Parathyroid adenoma (tissue), 2 donors: ENCODE measurements around the gene POU6F2.

Source experiments
- H2AFZ ChIP-seq: fragments of 300-600 bp; sonication (generic); one replicate; pipeline ENCODE4 v1.7.0; 2017; ENCODE audit warnings: antibody characterized with exemption, mild to moderate bottlenecking
- H3K27ac ChIP-seq: fragments of 300-600 bp; sonication (generic); one replicate; pipeline ENCODE4 v1.7.0; 2017
- H3K27me3 ChIP-seq: fragments of 300-600 bp; sonication (generic); one replicate; pipeline ENCODE4 v1.7.0; 2017; ENCODE audit warnings: low read length; ENCODE audit not compliant: control insufficient read depth, insufficient read depth
- H3K36me3 ChIP-seq: fragments of 300-600 bp; sonication (generic); one replicate; pipeline ENCODE4 v1.7.0; 2017; ENCODE audit warnings: low read length; ENCODE audit not compliant: control insufficient read depth, insufficient read depth
- H3K4me1 ChIP-seq: fragments of 300-600 bp; sonication (generic); one replicate; pipeline ENCODE4 v1.7.0; 2017; ENCODE audit warnings: control low read depth
- H3K4me2 ChIP-seq: fragments of 300-600 bp; sonication (generic); one replicate; pipeline ENCODE4 v1.7.0; 2017; ENCODE audit warnings: low read length
- H3K4me3 ChIP-seq: fragments of 300-600 bp; sonication (generic); one replicate; pipeline ENCODE4 v1.7.0; 2017; ENCODE audit warnings: low read depth, low read length
- H3K79me2 ChIP-seq: fragments of 300-600 bp; sonication (generic); one replicate; pipeline ENCODE4 v1.7.0; 2017; ENCODE audit warnings: control low read depth
- H3K9ac ChIP-seq: fragments of 300-600 bp; sonication (generic); one replicate; pipeline ENCODE4 v1.7.0; 2017; ENCODE audit warnings: mild to moderate bottlenecking
- H3K9me3 ChIP-seq: fragments of 300-600 bp; sonication (generic); one replicate; pipeline ENCODE4 v1.7.0; 2017; ENCODE audit warnings: low read length; ENCODE audit not compliant: control insufficient read depth
- CTCF ChIP-seq: fragments of 300-600 bp; sonication (generic); IDR thresholded peaks from one replicate; pipeline ENCODE4 v1.7.0; 2017; ENCODE audit warnings: antibody characterized with exemption, mild to moderate bottlenecking
- donor health status: primary hyperparathyroidism.

The POU6F2 gene

GRCh38 chr7:39069031-39069430 lies 91.3 kb downstream of the POU6F2 start:
- no peak for TF ChIP-seq CTCF
- H3K27me3 ChIP-seq = no peaks in the 10 kb centered on the region
- H3K4me2 ChIP-seq = no peak overlapping the region
- H3K9me3 ChIP-seq = no peaks in the 10 kb centered on the region
- H3K79me2 ChIP-seq = no peaks in the 10 kb centered on the region
- H3K4me3 ChIP-seq = no peak overlapping the region
- H3K36me3 ChIP-seq = no peaks in the 10 kb centered on the region
- no peak overlapping the region for H3K27ac ChIP-seq
- H3K9ac ChIP-seq = no peak overlapping the region
- no peak overlapping the region for H2AFZ ChIP-seq
- no peaks in the 10 kb centered on the region for H3K4me1 ChIP-seq

- no peaks in the 10 kb centered on the region for H3K79me2 ChIP-seq
Measured at GRCh38 chr7:39069896-39070881, 92.5 kb downstream of the POU6F2 start.

GRCh38 chr7:39071116-39071515 lies 93.4 kb downstream of the POU6F2 start:
- Histone ChIP-seq H3K27me3 (no peaks in the 10 kb centered on the region), H3K36me3 (no peaks in the 10 kb centered on the region), H2AFZ (no peak overlapping the region), H3K4me3 (no peak overlapping the region), H3K4me2 (no peak overlapping the region), H3K27ac (no peak overlapping the region), H3K4me1 (no peaks in the 10 kb centered on the region), H3K9me3 (no peaks in the 10 kb centered on the region), H3K9ac (no peak overlapping the region), H3K79me2 (no peaks in the 10 kb centered on the region)
- no peak for TF ChIP-seq CTCF

More at GRCh38 chr7:39069896-39070881, 92.5 kb downstream of the POU6F2 start:
- Histone ChIP-seq H3K9ac (no peak overlapping the region), H3K27me3 (no peaks in the 10 kb centered on the region), H3K9me3 (no peaks in the 10 kb centered on the region), H3K4me3 (no peak overlapping the region), H3K27ac (no peak overlapping the region), H3K36me3 (no peaks in the 10 kb centered on the region), H3K4me2 (no peak overlapping the region), H2AFZ (no peak overlapping the region), H3K4me1 (no peaks in the 10 kb centered on the region)
- TF ChIP-seq CTCF = no peak

GRCh38 chr7:39073432-39073831 lies 95.7 kb downstream of the POU6F2 start:
- no peaks in the 10 kb centered on the region for H3K36me3 ChIP-seq
- H3K27me3 ChIP-seq = no peaks in the 10 kb centered on the region
- H3K4me2 ChIP-seq = no peak overlapping the region
- no peaks in the 10 kb centered on the region for H3K9me3 ChIP-seq
- TF ChIP-seq CTCF = no peak
- H3K4me1 ChIP-seq = no peaks in the 10 kb centered on the region
- H3K9ac ChIP-seq = no peak overlapping the region
- no peak overlapping the region for H3K27ac ChIP-seq
- H3K4me3 ChIP-seq = no peak overlapping the region
- no peaks in the 10 kb centered on the region for H3K79me2 ChIP-seq
- H2AFZ ChIP-seq = no peak overlapping the region

- Histone ChIP-seq H3K79me2 (no peaks in the 10 kb centered on the region), H3K27me3 (no peaks in the 10 kb centered on the region), H3K4me1 (no peaks in the 10 kb centered on the region), H3K9me3 (no peaks in the 10 kb centered on the region), H3K36me3 (no peaks in the 10 kb centered on the region), H3K27ac (no peak overlapping the region), H2AFZ (no peak overlapping the region), H3K9ac (no peak overlapping the region), H3K4me3 (no peak overlapping the region), H3K4me2 (no peak overlapping the region)
- no peak for TF ChIP-seq CTCF
Measured at GRCh38 chr7:39075210-39075609, 97.5 kb downstream of the POU6F2 start.
